ENCODE measurements around the gene MBOAT2. TPM values are rescaled to one million over a fixed set of nuclear protein-coding genes. Genes with fewer than 3 reads are reported as not detected.

Gene MBOAT2
- total RNA-seq, 4 donors from 2014 or later: 20.0 to 83.0 (median 30.3) TPM

- intact Hi-C loops (cut with DNase I; ENCODE audit: low total_unique reads): no loop called here
- Histone ChIP-seq H3K27ac (no peak overlapping the region), H3K27me3 (no peaks in the 10 kb centered on the region)
Measured at GRCh38 chr2:9024575-9024974, 21.1 kb upstream of the MBOAT2 start.

DNA sequence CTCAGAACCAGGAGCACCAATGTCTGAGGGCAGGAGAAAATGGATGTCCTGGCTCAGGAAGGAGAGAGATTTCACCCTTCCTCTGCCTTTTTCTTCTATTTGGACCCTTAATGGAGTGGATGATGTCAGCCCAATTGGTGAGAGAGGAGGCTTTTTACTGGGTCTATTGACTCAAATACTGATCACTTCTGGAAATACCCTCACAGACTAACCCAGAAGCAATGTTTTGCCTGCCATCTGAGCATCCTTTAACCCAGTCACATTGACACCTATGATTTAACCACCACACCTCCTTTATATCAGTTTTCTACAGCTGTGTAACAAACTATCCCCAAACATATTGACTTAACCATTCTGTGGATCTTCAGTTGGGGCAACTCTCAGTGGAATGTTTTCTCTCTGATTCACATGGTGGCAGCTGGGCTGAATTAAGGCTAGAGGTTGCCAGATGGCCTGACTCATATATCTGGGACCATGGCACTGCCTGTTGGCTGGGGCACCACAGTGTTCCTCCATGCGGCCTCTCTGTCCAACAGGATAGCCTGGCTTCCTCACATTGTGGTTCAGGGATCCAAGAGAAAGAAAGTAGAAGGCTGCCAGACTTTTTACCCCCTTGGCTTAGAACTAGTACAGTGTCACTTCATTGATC lies 18.2 kb upstream of the MBOAT2 start:
- no peak for DNase-seq
- TF ChIP-seq, protein P1, sequence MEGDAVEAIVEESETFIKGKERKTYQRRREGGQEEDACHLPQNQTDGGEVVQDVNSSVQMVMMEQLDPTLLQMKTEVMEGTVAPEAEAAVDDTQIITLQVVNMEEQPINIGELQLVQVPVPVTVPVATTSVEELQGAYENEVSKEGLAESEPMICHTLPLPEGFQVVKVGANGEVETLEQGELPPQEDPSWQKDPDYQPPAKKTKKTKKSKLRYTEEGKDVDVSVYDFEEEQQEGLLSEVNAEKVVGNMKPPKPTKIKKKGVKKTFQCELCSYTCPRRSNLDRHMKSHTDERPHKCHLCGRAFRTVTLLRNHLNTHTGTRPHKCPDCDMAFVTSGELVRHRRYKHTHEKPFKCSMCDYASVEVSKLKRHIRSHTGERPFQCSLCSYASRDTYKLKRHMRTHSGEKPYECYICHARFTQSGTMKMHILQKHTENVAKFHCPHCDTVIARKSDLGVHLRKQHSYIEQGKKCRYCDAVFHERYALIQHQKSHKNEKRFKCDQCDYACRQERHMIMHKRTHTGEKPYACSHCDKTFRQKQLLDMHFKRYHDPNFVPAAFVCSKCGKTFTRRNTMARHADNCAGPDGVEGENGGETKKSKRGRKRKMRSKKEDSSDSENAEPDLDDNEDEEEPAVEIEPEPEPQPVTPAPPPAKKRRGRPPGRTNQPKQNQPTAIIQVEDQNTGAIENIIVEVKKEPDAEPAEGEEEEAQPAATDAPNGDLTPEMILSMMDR (IDR thresholded peaks at IDR 0.05): no peak
- no peak for TF ChIP-seq POLR2A (IDR thresholded peaks at IDR 0.05)
- H3K36me3 ChIP-seq: no peaks in the 10 kb centered on the region
- no peaks in the 10 kb centered on the region for H3K4me1 ChIP-seq
- H3K27ac ChIP-seq: no peak overlapping the region
- H3K9me3 ChIP-seq: no peaks in the 10 kb centered on the region
- intact Hi-C loops (cut with DNase I; ENCODE audit: low total_unique reads): no loop called here
- H3K4me3 ChIP-seq: no peak overlapping the region
- no peaks in the 10 kb centered on the region for H3K27me3 ChIP-seq

More at GRCh38 chr2:9024575-9024974, 21.1 kb upstream of the MBOAT2 start:
- no peaks in the 10 kb centered on the region for H3K4me1 ChIP-seq
- H3K36me3 ChIP-seq: no peaks in the 10 kb centered on the region
- no peaks in the 10 kb centered on the region for H3K9me3 ChIP-seq
- H3K4me3 ChIP-seq: no peak overlapping the region
- DNase-seq: no peak
- TF ChIP-seq, protein P1 (IDR thresholded peaks at IDR 0.05): no peak
- TF ChIP-seq POLR2A (IDR thresholded peaks at IDR 0.05): no peak

DNA sequence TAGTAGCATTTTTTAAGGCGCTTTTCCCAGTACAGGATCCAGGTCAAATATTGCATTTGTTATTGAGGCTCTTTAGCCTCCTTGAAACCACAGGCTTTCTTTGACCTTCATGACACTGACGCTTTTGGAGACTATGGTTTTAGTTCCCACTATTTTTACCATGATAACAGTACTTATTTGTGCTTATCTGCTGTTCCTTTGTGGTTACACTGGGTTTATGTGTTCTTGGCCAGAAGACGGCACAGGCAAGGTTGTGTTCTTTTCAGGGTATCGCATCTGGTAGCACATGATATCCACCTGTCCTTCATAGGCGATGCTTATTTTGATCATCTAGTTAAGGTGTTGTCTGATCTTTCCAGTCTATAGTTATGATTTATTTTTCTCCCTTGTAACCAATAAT lies 16.8 kb upstream of the MBOAT2 start:
- intact Hi-C loops (cut with DNase I; ENCODE audit: low total_unique reads): no loop called here
- H3K27me3 ChIP-seq: no peaks in the 10 kb centered on the region
- DNase-seq: no peak
- H3K4me3 ChIP-seq: no peak overlapping the region
- no peaks in the 10 kb centered on the region for H3K36me3 ChIP-seq
- H3K27ac ChIP-seq: no peak overlapping the region
- no peaks in the 10 kb centered on the region for H3K4me1 ChIP-seq
- H3K9me3 ChIP-seq: no peaks in the 10 kb centered on the region
- TF ChIP-seq, protein P1 (IDR thresholded peaks at IDR 0.05): no peak
- TF ChIP-seq POLR2A (IDR thresholded peaks at IDR 0.05): no peak

GRCh38 chr2:9018534-9018933 lies 15.1 kb upstream of the MBOAT2 start:
- Histone ChIP-seq H3K36me3 (no peaks in the 10 kb centered on the region), H3K9me3 (no peaks in the 10 kb centered on the region), H3K4me1 (no peaks in the 10 kb centered on the region), H3K4me3 (no peak overlapping the region), H3K27me3 (no peaks in the 10 kb centered on the region), H3K27ac (no peak overlapping the region)
- DNase-seq: no peak
- TF ChIP-seq POLR2A (IDR thresholded peaks at IDR 0.05): no peak
- intact Hi-C loops (cut with DNase I; ENCODE audit: low total_unique reads): no loop called here

DNA sequence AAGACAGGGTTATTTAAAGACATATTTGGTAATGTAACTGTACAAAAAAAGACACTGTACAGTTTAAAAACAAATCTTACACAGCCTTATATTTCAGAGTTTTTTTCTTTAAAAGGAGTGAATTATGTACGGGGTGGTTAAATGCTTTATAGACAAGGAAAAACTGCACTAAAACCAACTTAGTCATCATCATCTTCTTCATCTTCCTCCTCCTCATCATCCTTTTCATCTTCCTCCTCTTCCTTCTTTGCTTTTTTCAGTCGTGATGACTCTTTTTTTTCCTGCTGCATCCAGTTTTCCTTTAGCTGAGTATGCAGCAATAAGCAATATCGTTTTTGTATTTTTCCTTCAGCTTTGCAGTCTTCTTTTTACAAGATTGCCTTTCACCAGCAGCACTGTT lies 14.6 kb upstream of the MBOAT2 start:
- no peaks in the 10 kb centered on the region for H3K4me1 ChIP-seq
- no peaks in the 10 kb centered on the region for H3K27me3 ChIP-seq
- no peak for DNase-seq
- H3K27ac ChIP-seq: no peak overlapping the region
- H3K36me3 ChIP-seq: no peaks in the 10 kb centered on the region
- no peak overlapping the region for H3K4me3 ChIP-seq
- intact Hi-C loops (cut with DNase I; ENCODE audit: low total_unique reads): no loop called here
- H3K9me3 ChIP-seq: no peaks in the 10 kb centered on the region
- TF ChIP-seq, protein P1 (IDR thresholded peaks at IDR 0.05): no peak
- no peak for TF ChIP-seq POLR2A (IDR thresholded peaks at IDR 0.05)

DNA sequence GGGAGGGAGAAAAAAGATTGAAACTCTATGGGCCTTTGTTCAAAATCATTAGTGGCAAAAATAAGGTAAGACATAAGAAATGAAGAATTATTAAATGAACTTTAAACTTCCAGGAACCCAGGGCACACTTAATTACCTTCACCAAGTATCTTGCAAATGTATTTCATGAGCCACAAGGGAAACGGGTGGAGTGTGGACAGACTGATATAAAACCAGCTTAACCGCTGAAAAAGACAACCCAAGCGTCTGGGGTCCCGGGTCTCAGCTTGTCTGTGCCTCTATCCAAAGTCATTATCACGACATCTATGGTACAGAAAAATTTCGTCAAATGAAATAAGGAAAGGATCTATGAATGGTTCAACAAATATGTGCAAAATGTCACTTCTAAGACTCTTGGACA lies 13.9 kb upstream of the MBOAT2 start:
- Histone ChIP-seq H3K4me3 (no peak overlapping the region), H3K27me3 (no peaks in the 10 kb centered on the region), H3K9me3 (no peaks in the 10 kb centered on the region), H3K27ac (no peak overlapping the region), H3K4me1 (no peaks in the 10 kb centered on the region), H3K36me3 (no peaks in the 10 kb centered on the region)
- DNase-seq: no peak
- intact Hi-C loops (cut with DNase I; ENCODE audit: low total_unique reads): no loop called here
- TF ChIP-seq, protein P1 (IDR thresholded peaks at IDR 0.05): no peak
- TF ChIP-seq POLR2A (IDR thresholded peaks at IDR 0.05): no peak
